Activated CD4-positive, alpha-beta T cell treated with anti-CD3 and anti-CD28 coated beads, Interleukin-10, Interleukin-2, amounts not matched to agents 100 ng/mL and 50 ng/mL, durations not matched to agents 16 hours and 8 hours (primary cell): ENCODE results near the gene MICALL2.
A peak's percentile ranks its signal among the peaks of the same experiment; 100 is the strongest.

Experiments
- DNase-seq: peaks from one replicate; pipeline ENCODE4 v3.0.0-alpha.2; 2020

The MICALL2 gene

DNA sequence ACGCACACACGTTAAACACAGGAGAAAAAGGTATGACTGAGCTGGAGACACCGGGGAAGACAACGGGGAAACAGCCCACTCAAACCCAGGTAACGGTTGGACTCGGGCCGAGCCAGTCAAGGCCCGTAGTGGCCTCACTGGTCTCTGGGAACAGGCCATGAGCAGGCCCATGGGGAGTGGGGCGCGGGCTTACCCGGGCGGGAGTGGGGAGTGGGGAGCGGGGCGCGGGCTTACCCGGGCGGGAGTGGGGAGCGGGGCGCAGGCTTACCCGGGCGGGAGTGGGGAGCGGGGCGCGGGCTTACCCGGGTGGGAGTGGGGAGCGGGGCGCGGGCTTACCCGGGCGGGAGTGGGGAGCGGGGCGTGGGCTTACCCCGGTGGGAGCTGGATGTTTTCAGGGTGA, 33.4 kb upstream of the MICALL2 start:
- DNase-seq, result no peak

DNA sequence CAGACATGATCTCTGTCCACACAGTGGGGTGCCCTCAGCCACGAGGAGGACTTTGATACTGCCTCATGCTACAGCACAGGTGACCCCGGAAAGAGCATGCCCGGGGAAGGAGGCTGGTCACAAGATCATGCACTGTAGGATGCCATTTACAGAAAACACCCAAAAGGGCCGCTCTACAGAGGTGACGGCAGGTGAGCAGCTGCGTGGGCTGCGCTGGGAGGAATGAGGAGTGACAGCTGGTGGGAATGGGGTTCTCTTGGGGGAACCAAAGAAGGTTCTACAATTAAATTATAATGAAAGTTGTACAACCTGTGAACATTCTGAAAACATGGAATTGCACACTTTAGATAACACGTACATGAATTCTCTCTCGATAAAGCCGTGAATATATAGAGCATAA, 33.0 kb upstream of the MICALL2 start:
- DNase-seq, result no peak

DNA sequence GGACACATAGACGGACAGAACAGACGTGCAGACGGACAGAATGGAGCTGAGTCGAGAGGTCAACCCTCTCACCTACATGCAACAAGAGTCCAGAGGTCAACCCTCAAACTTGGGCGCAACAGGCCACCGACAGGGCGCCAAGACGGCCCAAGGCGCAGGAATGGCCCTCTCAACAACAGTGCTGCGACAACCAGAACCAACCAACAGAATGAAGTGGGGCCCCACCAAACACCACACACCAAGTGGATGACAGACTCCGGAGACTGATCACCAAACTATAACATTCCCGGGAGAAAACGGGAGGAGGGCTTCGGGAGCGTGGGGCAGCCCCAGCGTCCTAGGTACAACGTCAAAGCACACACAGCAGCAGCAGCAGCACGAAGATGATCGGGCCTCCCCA, 31.6 kb upstream of the MICALL2 start:
- no peak for DNase-seq

DNA sequence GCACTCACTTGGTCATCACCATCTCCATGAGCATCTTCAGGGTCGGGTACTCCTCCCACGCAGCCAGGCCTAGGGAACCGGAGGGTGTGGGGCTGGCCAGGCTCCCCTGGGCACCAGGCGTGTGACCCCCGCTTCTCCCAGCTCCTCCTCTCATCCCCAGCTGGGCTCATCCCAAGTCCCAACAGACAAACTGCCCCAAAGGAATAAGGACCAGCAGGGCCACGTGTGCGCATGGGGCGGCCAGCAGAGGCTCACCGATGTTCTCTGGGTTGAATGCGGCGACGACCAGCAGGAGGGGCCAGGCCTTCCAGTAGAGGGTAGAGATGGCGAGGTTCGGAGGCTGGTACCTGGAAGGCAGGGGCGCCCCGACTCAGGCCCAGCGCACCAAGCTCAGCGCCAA, 30.1 kb upstream of the MICALL2 start:
- DNase-seq, result no peak

DNA sequence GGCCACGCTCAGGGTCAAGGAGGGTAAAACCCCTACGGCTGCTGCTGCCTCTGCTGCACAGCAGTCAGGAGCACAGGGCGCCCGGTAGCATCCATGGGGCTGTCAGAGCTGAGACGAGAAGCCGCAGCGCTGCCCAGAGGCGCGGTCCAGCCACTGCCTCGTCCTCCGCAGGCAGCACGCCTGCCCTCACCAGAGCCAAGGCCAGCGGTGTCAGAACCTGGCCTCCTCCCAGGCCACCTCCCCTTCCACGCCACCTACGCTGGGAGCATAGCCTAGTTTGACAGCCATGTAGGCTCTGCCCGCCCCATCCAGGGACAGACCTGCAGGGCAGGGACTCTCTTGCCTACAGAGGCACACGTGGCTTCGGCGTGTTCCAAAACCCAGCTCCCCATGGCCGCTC, 28.7 kb upstream of the MICALL2 start:
- no peak for DNase-seq

DNA sequence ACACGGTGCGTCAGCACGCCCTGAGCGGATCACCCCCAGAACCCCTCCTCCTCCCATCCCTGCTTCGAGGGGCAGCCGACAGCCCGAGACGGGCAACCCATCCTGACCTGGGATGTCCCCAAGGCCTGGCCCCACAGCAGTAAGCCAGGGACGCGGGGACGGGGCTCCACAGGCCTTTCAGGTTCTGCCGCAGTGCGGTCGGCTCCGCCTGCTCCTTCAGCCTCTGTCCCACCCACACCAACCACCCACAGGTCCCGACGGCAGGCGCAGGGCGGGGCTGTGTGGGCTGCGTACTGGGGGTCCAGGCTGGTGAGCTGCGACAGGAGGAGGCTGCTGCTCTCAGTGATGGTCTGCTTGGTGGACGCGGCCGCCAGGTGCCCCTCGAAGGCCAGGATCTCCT, 28.2 kb upstream of the MICALL2 start:
- no peak for DNase-seq

DNA sequence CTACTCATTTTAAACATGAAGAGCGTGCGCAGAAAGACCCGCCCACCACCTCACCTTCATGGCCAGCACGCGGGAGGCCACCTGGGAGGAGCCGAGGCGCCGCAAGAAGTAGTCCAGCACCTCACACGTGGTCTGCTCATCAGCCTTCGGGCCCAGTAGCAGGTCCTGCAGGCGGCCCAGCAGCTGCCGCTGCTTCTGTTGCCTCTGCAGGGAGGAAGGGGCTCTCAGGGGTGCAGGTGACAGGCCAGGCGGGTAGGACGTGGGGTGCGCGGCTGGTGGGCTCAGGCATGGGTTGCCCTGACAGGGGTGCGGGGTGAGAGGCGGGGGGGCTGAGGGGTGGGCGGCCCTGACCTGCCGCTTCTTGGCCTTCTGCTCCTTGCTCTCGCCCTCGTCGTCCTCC, 27.3 kb upstream of the MICALL2 start:
- no peak for DNase-seq

DNA sequence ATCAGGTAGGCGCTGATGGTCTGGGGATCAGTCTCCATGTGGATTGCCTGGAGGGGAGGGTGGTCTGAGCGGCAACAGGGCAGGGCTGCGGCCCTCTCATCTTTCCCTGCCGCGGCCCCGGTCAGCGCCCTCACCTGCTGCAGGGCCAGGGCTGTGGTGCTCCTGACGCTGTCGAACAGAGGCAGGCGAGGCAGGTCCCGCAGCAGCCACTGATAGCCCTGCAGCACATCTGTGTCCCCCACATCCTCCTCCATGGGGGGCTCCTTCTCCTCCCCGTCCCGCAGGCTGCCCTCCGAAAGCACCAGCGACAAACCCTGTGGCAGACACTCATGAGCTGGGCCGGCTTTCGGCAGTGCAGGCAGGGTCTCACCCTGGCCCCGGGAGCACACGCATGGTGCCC, 25.9 kb upstream of the MICALL2 start:
- no peak for DNase-seq

DNA sequence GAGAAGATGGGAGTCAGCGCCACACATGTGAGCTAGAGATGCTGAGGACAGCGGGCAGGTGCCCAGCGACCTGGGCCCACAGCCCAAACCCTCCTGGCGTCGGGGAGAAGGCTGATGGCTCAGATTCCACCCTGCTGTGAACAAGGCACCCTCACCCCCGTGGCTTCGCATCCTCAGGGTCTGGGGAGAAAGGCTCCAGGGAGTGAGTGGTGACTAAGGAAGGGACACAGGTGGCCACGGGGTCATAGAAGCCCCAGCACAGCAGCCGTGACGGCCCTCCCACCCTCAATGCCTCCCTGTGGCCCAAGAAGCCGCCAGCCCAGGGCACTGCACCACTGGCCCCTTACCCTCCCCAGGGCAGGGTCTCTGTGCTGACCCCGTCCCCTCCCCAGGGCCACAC, 25.3 kb upstream of the MICALL2 start:
- DNase-seq, result no peak

DNA sequence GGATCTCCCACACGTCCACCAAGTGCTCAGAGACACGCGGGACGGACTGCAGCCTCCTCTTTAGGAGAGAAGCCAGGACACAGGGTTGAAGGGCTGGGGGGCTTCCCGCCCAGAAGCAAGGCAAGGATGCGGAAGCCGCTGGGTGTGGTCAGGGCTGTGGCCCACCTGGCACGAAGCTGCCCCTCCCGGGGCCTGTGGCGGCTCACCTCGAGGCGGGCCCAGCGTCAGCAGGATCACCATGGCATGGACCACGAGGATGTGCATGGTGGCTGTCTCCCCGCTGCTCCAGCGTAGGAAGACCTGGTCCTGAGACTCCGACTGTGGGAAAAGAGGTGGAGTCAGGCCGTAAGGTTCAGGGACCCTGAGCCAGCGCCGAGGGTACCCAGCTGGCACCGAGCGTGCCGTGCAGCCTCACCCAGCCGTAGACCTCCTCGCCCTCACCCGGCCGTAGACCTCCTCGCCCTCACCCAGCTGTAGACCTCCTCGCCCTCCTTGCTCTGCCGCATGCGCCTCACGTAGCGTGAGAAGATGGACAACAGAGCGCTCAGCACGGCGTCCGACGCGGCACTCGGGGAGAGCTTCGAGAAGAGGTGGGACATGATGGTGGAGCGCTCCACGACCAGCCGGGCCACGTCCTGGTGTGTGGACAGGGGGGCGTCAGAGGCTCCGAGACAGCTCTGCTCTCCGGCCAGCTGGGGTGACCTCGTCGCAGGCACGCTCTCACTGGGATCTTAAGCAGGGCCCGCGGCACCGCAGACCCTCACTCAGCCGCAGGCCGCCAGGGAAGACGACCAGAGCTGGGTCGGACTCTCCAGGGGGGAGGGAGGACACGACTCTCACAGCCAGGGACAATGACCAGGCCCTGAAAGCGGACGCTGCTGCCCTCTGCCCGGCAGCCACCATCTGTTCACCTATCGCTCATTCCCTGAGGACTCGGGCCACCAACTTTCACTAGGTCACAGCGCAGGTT, 24.6 kb upstream of the MICALL2 start:
- no peak for DNase-seq

DNA sequence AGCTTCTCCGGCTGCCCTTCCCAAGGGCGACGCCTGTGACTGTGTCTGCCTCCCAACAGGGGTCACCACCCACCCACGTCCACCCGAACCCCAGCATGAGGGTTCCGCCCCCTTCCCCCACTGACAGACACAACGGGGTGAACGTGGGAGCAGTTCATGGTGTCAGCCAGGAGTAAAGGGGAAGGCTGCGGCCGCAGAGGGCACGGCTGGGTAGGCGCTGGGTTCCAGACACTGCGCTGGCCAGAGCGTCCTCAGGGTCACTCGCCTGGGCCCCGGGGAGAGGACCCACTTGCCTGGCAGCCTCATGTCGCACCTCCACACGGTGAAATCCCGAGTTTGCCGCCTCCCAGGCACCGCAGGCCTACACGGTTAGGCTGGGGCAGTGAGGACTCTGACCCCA, 23.8 kb upstream of the MICALL2 start:
- DNase-seq, result no peak

DNA sequence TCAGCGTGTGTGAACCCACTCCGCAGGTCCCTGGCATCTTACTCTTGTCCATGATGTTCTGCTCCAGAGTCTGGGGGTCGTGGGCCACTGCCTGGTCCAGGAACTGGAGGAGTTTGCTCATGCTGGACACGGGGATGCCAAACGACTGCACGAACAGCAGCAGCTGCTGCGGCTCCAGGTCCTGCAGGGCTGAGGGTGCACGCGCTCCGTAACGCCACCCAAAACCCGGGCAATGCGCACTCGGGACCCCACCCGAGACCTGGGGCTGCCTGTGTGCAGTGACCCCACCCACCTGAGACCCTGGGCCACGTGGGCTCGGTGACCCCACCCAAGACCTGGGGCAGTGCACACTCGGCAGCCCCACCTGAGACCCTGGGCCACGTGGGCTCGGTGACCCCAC, 22.0 kb upstream of the MICALL2 start:
- DNase-seq, result no peak

DNA sequence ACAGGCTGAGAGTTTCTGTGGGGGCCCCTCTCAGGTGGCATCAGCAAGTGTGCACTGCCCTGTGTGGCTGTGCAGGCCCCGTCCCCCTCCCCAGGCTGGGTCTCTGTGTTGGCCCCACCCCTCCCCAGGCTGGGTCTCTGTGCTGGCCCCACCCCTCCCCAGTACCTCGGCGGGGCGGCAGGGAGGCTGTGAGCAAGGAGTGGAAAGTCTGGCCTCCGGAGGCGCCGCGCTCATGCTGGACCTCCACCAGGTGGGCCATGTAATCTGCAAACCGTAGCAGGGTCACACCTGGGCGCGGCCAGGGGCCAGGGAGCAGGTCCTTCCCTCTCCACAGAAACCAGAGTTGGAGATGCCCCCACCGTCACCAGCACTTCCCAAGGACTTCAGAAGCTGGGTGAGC, 21.4 kb upstream of the MICALL2 start:
- no peak for DNase-seq

DNA sequence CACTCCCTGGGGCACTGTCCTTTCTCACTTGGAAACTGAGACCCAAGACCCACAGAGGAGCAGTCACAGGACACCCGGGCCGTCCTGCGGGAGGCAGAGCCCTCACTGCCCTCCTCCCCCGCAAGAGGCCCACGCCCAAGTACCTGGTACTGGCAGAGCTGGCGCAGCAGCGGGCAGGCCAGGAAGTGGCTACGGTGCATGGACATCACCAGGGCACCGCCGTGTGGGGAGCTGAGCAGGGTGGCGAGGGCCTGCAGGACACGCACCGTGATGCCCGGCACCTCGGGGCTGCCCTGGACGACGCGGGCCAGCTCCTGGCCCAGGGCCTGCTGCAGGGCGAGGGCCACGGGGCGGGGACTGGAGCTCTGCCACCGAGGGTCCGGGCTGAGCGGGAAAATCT, 20.0 kb upstream of the MICALL2 start:
- DNase-seq, result no peak

DNA sequence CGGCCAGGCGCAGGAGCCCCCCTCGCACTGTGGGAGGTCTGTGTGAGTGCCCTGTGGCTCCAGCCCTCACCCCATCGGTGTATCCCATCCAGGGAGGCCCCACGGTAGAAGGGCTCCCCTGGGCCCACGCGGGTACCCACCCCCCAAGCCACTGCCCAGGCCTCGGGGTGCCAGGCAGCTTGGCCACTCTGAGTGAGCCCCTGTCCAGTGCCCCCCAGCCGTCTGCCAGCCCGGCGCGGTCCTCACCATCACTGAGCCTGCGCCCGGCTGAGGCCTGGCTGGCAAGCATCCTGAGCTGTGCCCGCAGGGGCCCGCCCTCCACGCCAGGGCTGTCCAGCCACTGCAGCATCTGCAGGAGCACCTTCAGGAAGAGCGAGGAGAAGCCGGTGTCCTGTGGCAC, 19.2 kb upstream of the MICALL2 start:
- no peak for DNase-seq

DNA sequence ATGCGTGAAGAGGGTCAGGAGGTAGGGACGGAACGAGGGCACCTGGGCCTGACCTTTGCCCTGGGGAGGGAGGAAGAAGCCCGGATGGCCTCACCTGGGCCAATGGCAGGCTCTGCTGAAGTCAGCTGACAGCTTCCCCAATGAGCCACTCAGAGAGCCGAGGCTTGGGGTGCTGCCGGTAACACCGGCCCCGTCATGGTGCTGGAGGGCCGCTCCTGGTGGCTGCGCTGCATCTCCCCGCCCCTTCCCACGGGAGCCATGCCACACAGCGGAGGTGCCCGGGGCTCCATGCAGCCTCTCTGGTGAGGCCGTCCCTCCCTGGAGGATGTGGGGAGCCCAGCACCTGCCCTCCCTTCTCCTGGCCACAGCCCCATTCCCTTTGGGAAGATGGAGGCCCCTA, 17.6 kb upstream of the MICALL2 start:
- DNase-seq, result no peak

DNA sequence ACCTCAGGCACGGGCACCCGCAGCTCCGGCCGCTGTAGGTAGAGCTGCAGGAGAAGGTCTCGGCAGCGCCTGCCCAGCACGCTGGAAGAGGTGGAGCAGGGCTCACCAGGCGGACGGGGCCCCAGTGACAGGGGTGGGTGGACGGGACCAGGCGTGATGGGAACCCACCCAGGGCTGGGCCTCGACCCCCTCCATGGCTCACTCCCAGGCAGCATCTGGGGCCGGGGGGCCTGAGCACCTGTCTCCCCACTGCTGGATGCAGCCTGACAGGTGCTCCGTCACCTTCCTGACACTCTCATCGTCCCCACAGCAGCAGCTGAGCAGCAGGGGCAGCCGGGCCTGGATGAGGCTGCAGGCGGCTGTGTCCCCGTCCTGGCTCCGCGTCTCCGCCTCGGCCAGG, 16.7 kb upstream of the MICALL2 start:
- no peak for DNase-seq

DNA sequence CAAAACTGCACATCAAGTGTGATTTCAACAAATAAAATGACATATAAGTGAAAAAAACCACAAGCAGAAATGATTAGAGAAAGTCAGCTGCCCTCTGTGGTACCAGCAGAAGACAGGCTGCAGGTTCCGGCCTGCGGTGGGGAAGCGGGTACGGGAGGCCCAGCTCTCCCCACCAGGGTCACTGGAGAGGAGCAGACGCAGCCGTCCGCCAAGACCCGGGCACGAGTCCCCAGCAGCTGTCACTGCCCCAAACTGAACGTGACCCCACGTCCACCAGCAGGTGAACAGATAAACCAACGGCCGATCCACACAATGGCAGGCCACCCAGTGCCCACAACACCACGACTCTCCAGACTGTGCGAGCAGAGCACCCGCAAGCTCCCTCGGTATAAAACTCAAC, 16.1 kb upstream of the MICALL2 start:
- no peak for DNase-seq

DNA sequence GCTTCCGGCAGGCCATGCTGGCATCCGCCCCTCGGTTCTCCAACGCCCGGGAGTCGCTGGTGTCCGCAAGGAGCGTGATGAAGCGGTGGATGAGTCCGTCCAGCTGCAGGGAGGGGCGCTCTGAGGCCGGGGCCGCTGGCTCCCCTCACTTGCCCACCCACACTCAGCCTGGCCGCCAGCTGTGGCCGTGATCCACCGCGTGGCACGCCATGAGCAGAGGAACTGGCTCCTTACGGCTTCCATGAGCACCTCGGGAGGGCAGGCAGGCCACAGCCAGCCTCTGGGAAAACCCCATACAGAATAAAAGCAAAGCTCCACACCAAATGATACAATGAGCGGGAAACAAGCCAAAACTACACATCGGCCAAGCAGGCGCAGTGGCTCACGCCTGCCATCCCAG, 15.5 kb upstream of the MICALL2 start:
- DNase-seq, result no peak

DNA sequence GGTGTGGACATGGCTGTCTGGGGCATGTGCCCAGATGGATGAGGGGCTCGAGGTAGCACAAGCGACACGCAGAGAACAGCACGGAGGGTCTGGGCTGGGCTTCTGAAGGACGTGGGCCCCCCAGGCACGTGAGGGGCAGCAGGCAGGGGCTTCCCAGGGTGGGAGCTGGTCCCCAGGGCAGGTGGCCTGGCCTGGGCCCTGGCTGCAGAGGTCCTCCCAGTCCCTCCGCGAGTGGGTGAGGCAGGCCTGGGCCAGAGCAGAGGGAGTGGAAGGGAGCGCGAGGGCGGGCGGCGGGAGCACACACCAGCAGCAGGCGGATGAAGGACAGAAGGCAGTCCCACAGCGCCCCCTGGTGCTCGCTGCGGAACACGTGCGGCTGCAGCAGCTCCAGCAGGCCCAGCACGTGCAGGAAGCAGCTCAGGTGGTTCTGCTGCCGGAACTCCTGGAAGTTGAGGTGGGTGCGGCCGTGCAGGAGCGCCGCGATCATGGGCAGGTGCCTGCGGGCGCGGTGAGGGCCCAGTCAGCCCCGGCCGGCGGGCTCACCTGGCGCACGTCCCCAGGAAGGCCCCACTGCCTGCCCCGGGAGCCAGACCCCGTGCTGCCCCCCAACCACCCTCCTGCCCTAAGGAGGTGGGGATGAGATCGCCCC, 14.7 kb upstream of the MICALL2 start:
- peak; percentile 90 for DNase-seq

DNA sequence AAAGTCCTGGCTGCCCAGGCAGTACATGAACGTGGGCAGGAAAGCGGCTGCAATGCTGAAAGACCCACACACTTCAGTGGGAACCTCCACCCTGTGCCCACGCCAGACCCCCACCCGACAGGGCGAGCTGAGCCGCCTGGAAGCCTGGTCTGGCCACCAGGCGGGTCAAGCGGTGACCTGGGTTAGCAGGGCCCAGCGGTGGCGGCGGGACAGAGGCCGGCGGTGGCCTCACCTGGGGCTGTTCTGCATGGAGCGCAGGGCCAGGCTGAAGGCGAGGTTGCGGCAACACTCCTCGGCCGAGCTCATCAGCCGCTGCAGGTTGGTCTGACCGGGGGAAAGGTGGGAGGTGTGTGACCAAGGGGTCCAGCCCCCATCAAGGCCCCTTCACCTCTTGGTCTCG, 11.6 kb upstream of the MICALL2 start:
- DNase-seq, result no peak

DNA sequence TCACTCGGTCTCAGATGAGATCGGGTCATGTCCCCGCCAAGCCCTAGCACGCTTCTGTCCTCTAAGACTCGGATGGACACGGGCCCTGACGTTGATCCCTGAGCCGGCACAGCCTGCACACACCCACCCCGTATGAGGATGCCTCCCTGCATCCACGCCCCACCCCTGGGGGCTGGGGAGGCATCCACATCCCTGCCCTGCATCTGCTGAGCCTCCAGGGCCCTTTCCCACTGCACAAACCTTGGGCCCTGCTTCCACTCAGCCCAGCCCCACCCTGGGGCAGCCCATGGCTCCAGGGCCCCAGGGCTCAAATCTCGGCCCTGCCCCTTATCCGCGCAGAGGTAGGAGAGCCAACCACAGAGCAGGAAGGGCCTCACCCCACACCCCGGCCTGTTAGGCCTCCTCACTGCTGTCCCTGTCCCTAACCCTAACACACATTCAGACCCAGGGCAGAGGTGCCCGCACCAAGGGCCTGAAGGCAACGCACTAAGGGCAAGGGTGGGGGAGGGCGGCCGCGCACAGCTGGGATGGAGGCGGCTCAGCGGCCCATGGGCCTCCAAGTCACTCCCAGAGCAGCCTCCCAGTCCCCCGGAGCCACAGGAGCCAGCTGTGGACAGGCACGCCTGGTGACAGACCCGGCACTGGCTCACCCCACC, 9.5 kb upstream of the MICALL2 start:
- no peak for DNase-seq

DNA sequence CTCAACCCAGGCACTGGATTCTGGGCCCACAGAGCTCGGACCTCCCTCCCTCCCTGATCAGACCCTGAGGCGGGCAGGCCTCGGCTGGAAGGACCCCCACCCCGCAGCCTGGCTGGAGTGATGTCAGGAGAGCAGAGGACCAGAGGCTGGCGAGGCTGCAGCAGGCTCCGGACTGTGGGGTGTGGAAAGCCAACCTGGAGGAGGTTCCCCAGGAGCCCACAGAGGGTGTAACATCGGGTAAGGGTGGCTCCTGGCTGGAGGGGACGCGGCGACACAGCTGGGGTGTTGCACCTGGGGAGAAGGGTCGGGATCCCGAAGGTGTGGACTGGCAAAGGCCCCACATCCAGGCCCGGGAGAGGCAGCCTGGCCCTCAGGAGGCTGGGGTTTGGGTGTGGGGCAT, 8.9 kb upstream of the MICALL2 start:
- DNase-seq, result no peak
